ENCODE data around the gene PHLDB3.

GRCh38 chr19:43544077-43544476 lies 39.5 kb upstream of the PHLDB3 start:
- TF ChIP-seq JUN (IDR thresholded peaks at IDR 0.05) (no peak), HDAC2 (IDR thresholded peaks at IDR 0.05) (no peak), MAFK (IDR thresholded peaks at IDR 0.05; ENCODE audit: partially characterized antibody) (no peak), CTCF (IDR thresholded peaks at IDR 0.05) (no peak), MAX (IDR thresholded peaks at IDR 0.05) (no peak), RCOR1 (IDR thresholded peaks at IDR 0.05; ENCODE audit: low read depth, low read length) (no peak), CHD4 (IDR thresholded peaks at IDR 0.05; ENCODE audit: borderline replicate concordance) (no peak), POLR2AphosphoS2 (conservative IDR thresholded peaks at IDR 0.05; ENCODE audit: low read length) (no peak), CHD2 (IDR thresholded peaks at IDR 0.05; ENCODE audit: low read length, partially characterized antibody) (no peak), EP300 (IDR thresholded peaks at IDR 0.05) (no peak), POLR2A (IDR thresholded peaks at IDR 0.05; ENCODE audit: low read length) (no peak), KDM5A (IDR thresholded peaks at IDR 0.05) (no peak), ZFP36 (IDR thresholded peaks at IDR 0.05; ENCODE audit: borderline replicate concordance, partially characterized antibody) (no peak), PBX3 (IDR thresholded peaks at IDR 0.05) (no peak)
